ENCODE results near the gene CACNA1C. TPM values are rescaled to one million over a fixed set of nuclear protein-coding genes. Genes with fewer than 3 reads are reported as not detected.
"Not testable (repeated sequence)": the region's sequence is repeated elsewhere in the genome, so short reads cannot be mapped to it uniquely, and the experiment has no call there.

The CACNA1C gene
- total RNA-seq, 1 experiment from 2014 or later, result 1.1 TPM

GRCh38 chr12:2255311-2255710, 202.5 kb downstream of the CACNA1C start:
- WGBS (ENCODE audit: extremely low coverage, insufficient read length, low lambda C conversion rate), result no CpG with 5 or more reads among the region's 2 CpGs
- Histone ChIP-seq H3K4ac (ENCODE audit: low read depth, low read length) (no peak overlapping the region), H3K9me3 (ENCODE audit: control insufficient read depth, low read depth, low read length) (peaks cover 7% of the 10 kb centered on the region), H3K27ac (ENCODE audit: insufficient read length, low read depth, low read length) (no peak overlapping the region), H3K4me1 (ENCODE audit: insufficient read depth, low read length) (no peaks in the 10 kb centered on the region; the same call in 1 of the 2 replicates), H3K4me2 (ENCODE audit: insufficient read depth, insufficient read length, low read length) (no peak overlapping the region), H2BK12ac (ENCODE audit: insufficient read length, low read depth, low read length) (no peak overlapping the region), H2BK20ac (ENCODE audit: low read depth, low read length, poor library complexity, severe bottlenecking) (no peak overlapping the region), H2BK120ac (ENCODE audit: low read depth, low read length, poor library complexity, severe bottlenecking) (no peak overlapping the region), H4K8ac (replicated peaks; ENCODE audit: insufficient read length, low read depth, low read length) (no peak overlapping the region), H2AK5ac (ENCODE audit: insufficient read length, low read length) (no peak overlapping the region), H3K23me2 (ENCODE audit: insufficient read length, low read depth, low read length, poor library complexity, severe bottlenecking) (no peaks in the 10 kb centered on the region), H4K20me1 (ENCODE audit: control insufficient read depth, insufficient read depth, insufficient read length) (peaks cover 3% of the 10 kb centered on the region), H3K27me3 (ENCODE audit: insufficient read depth, low read length) (no peaks in the 10 kb centered on the region), H2BK15ac (ENCODE audit: low read depth, low read length) (no peak overlapping the region), H3K56ac (ENCODE audit: insufficient read length, low read depth, low read length) (no peak overlapping the region), H2BK5ac (ENCODE audit: insufficient read length, low read length) (no peak overlapping the region), H3K23ac (ENCODE audit: insufficient read length, low read depth, low read length) (no peak overlapping the region), H4K91ac (ENCODE audit: insufficient read length, low read depth, low read length) (no peak overlapping the region), H3K14ac (ENCODE audit: insufficient read depth, low read length) (no peak overlapping the region), H4K5ac (ENCODE audit: insufficient read length, low read depth, low read length) (no peak overlapping the region), H3K79me2 (ENCODE audit: insufficient read depth, low read length) (no peaks in the 10 kb centered on the region), H2AFZ (ENCODE audit: low read length) (no peak overlapping the region), H3T11ph (ENCODE audit: low read length) (no peak overlapping the region), H3K79me1 (ENCODE audit: insufficient read depth, low read depth, low read length, poor library complexity, severe bottlenecking) (no peaks in the 10 kb centered on the region), H3K9ac (ENCODE audit: extremely low read depth, insufficient read length, low read length) (no peak overlapping the region), H3K18ac (ENCODE audit: insufficient read length, low read depth, low read length) (no peak overlapping the region)
- H3K4me1 Mint-ChIP-seq, result peaks cover 15 to 19% of the 10 kb centered on the region in 2 experiments
- TF ChIP-seq, protein P1, sequence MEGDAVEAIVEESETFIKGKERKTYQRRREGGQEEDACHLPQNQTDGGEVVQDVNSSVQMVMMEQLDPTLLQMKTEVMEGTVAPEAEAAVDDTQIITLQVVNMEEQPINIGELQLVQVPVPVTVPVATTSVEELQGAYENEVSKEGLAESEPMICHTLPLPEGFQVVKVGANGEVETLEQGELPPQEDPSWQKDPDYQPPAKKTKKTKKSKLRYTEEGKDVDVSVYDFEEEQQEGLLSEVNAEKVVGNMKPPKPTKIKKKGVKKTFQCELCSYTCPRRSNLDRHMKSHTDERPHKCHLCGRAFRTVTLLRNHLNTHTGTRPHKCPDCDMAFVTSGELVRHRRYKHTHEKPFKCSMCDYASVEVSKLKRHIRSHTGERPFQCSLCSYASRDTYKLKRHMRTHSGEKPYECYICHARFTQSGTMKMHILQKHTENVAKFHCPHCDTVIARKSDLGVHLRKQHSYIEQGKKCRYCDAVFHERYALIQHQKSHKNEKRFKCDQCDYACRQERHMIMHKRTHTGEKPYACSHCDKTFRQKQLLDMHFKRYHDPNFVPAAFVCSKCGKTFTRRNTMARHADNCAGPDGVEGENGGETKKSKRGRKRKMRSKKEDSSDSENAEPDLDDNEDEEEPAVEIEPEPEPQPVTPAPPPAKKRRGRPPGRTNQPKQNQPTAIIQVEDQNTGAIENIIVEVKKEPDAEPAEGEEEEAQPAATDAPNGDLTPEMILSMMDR (conservative IDR thresholded peaks at IDR 0.05), result no peak
- H3K4me3 Mint-ChIP-seq, result no peak overlapping the region
- H3K36me3 Mint-ChIP-seq (ENCODE audit: insufficient read depth in 1 of 3, low read depth in 3 of 3), result peaks cover 4 to 5% (median 4%) of the 10 kb centered on the region in 3 experiments; a peak in 6 of 7 replicates
- DNase-seq, result no peak
- peaks cover 9 to 12% of the 10 kb centered on the region in 2 experiments for H3K9me3 Mint-ChIP-seq
- no peak overlapping the region for H3K27ac Mint-ChIP-seq
- H3K27me3 Mint-ChIP-seq (ENCODE audit: low read depth), result no peaks in the 10 kb centered on the region

DNA sequence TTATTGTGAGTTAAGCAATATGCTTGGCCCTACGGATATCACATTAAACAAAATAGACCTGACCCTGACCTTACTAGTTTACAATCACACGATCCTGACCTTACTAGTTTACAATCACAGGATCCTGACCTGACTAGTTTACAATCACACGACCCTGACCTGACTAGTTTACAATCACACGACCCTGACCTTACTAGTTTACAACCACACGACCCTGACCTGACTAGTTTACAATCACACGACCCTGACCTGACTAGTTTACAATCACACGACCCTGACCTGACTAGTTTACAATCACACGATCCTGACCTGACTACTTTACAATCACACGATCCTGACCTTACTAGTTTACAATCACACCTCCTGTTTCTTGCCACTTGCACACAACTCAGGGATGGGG, 202.9 kb downstream of the CACNA1C start:
- peaks cover 15 to 19% of the 10 kb centered on the region in 2 experiments for H3K4me1 Mint-ChIP-seq
- not testable (repeated sequence) for H3K56ac ChIP-seq (ENCODE audit: insufficient read length, low read depth, low read length); H3K27ac Mint-ChIP-seq; H3K79me1 ChIP-seq (ENCODE audit: insufficient read depth, low read depth, low read length, poor library complexity, severe bottlenecking); H2AK5ac ChIP-seq (ENCODE audit: insufficient read length, low read length); H3K27ac ChIP-seq (ENCODE audit: insufficient read length, low read depth, low read length); H3K4me3 Mint-ChIP-seq; H3K27me3 ChIP-seq (ENCODE audit: insufficient read depth, low read length); H3K9me3 ChIP-seq (ENCODE audit: control insufficient read depth, low read depth, low read length); H2BK5ac ChIP-seq (ENCODE audit: insufficient read length, low read length); DNase-seq; H4K91ac ChIP-seq (ENCODE audit: insufficient read length, low read depth, low read length); H3K4me2 ChIP-seq (ENCODE audit: insufficient read depth, insufficient read length, low read length); H3K23me2 ChIP-seq (ENCODE audit: insufficient read length, low read depth, low read length, poor library complexity, severe bottlenecking); H3K27me3 Mint-ChIP-seq (ENCODE audit: low read depth); H3K79me2 ChIP-seq (ENCODE audit: insufficient read depth, low read length); H3K36me3 Mint-ChIP-seq (ENCODE audit: insufficient read depth in 1 of 3, low read depth in 3 of 3); H3K4me1 ChIP-seq (ENCODE audit: insufficient read depth, low read length); H2AFZ ChIP-seq (ENCODE audit: low read length); H2BK20ac ChIP-seq (ENCODE audit: low read depth, low read length, poor library complexity, severe bottlenecking); H4K20me1 ChIP-seq (ENCODE audit: control insufficient read depth, insufficient read depth, insufficient read length); H3K4ac ChIP-seq (ENCODE audit: low read depth, low read length); H3T11ph ChIP-seq (ENCODE audit: low read length); H3K18ac ChIP-seq (ENCODE audit: insufficient read length, low read depth, low read length); H3K9ac ChIP-seq (ENCODE audit: extremely low read depth, insufficient read length, low read length); H3K14ac ChIP-seq (ENCODE audit: insufficient read depth, low read length); H4K5ac ChIP-seq (ENCODE audit: insufficient read length, low read depth, low read length); H4K8ac ChIP-seq (replicated peaks; ENCODE audit: insufficient read length, low read depth, low read length); H3K23ac ChIP-seq (ENCODE audit: insufficient read length, low read depth, low read length); H2BK15ac ChIP-seq (ENCODE audit: low read depth, low read length); H2BK120ac ChIP-seq (ENCODE audit: low read depth, low read length, poor library complexity, severe bottlenecking); H2BK12ac ChIP-seq (ENCODE audit: insufficient read length, low read depth, low read length)
- H3K9me3 Mint-ChIP-seq, result peaks cover 9 to 12% of the 10 kb centered on the region in 2 experiments
- no CpG with 5 or more reads among the region's 9 CpGs for WGBS (ENCODE audit: extremely low coverage, insufficient read length, low lambda C conversion rate)

Measured in H9 (cell line).